ENCODE results near the gene PLEKHN1.

Gene PLEKHN1

GRCh38 chr1:1019122-1019999 is 53.1 kb downstream of the PLEKHN1 start (continued):
- no peak for TF ChIP-seq TSHZ1 (tag by site-specific recombination; IDR thresholded peaks at IDR 0.05; ENCODE audit: borderline replicate concordance)
- no peak for TF ChIP-seq OSR2 (tag by site-specific recombination; IDR thresholded peaks at IDR 0.05)
- TF ChIP-seq ZBTB26 (tag by site-specific recombination; optimal IDR thresholded peaks at IDR 0.05): peak; percentile 52
- TF ChIP-seq KLF10 (tag by site-specific recombination; IDR thresholded peaks at IDR 0.05): peak; percentile 71
- peak; percentile 34 for TF ChIP-seq SP2 (tag by site-specific recombination; IDR thresholded peaks at IDR 0.05)
- no peak for TF ChIP-seq ZBTB7A (tag by site-specific recombination; IDR thresholded peaks at IDR 0.05; ENCODE audit: low read depth)
- TF ChIP-seq ZNF621 (tag by site-specific recombination; IDR thresholded peaks at IDR 0.05): no peak
- TF ChIP-seq ZNF513 (tag by site-specific recombination; IDR thresholded peaks at IDR 0.05): no peak
- 0 out of 2 replicates have a peak, but pooled peaks have one; percentile 17 for TF ChIP-seq ZNF398 (tag by site-specific recombination; IDR thresholded peaks at IDR 0.05)
- no peak for TF ChIP-seq ZNF501 (tag by site-specific recombination; IDR thresholded peaks at IDR 0.05)
- no peak for TF ChIP-seq ZNF23 (tag by site-specific recombination; IDR thresholded peaks at IDR 0.05; ENCODE audit: borderline replicate concordance)
- no peak for TF ChIP-seq BCL11B (tag by site-specific recombination; IDR thresholded peaks at IDR 0.05; ENCODE audit: low read depth)
- TF ChIP-seq ZNF394 (tag by site-specific recombination; IDR thresholded peaks at IDR 0.05; ENCODE audit: borderline replicate concordance): no peak
- no peak for TF ChIP-seq ZFP37 (tag by site-specific recombination; IDR thresholded peaks at IDR 0.05)
- TF ChIP-seq ZNF10 (tag by site-specific recombination; IDR thresholded peaks at IDR 0.05): no peak
- no peak for TF ChIP-seq HIC1 (tag by site-specific recombination; IDR thresholded peaks at IDR 0.05)
- TF ChIP-seq HOXA7 (CRISPR knock-in tag; IDR thresholded peaks at IDR 0.05; ENCODE audit: borderline replicate concordance): no peak
- peak; percentile 22; the same call in 1 of the 2 replicates for TF ChIP-seq ZNF76 (tag by site-specific recombination; IDR thresholded peaks at IDR 0.05; ENCODE audit: borderline replicate concordance, low read depth)
- no peak for TF ChIP-seq ZNF404 (tag by site-specific recombination; IDR thresholded peaks at IDR 0.05)
- peak; percentile 65 for TF ChIP-seq GLIS2 (tag by site-specific recombination; IDR thresholded peaks at IDR 0.05)
- no peak for TF ChIP-seq ZSCAN5A (tag by site-specific recombination; IDR thresholded peaks at IDR 0.05)
- no peak for TF ChIP-seq GFI1B (tag by site-specific recombination; IDR thresholded peaks at IDR 0.05)
- no peak for TF ChIP-seq ZNF596 (tag by site-specific recombination; IDR thresholded peaks at IDR 0.05)
- 0 out of 2 replicates have a peak, but pooled peaks have one; percentile 38 for TF ChIP-seq ZEB2 (tag by site-specific recombination; IDR thresholded peaks at IDR 0.05)
- no peak for TF ChIP-seq SCRT1 (tag by site-specific recombination; IDR thresholded peaks at IDR 0.05; ENCODE audit: borderline replicate concordance)
- no peak for TF ChIP-seq ZNF354C (tag by site-specific recombination; IDR thresholded peaks at IDR 0.05; ENCODE audit: borderline replicate concordance, low read depth)
- no peak for TF ChIP-seq ZNF561 (tag by site-specific recombination; IDR thresholded peaks at IDR 0.05; ENCODE audit: borderline replicate concordance)
- TF ChIP-seq REPIN1 (tag by site-specific recombination; IDR thresholded peaks at IDR 0.05; ENCODE audit: low read depth): no peak

Data from HEK293 (cell line).